Fibroblast of lung (primary cell): ENCODE data around the gene POLN.

Experiments used
- EZH2 ChIP-seq: IDR thresholded peaks from 2 replicates; pipeline ENCODE4 v1.5.1; 2012; ENCODE audit warnings: low read length, control low read depth, mild to moderate bottlenecking; ENCODE audit errors: missing control alignments
- TF ChIP-seq, protein P1 (sequence below), 2 donors: IDR thresholded peaks in 1 of 2; conservative IDR thresholded peaks in 1 of 2; 1 replicate in 1 of 2; 2 replicates in 1 of 2; pipeline ENCODE4 v1.5.1; 2011 to 2012; ENCODE audit warnings: low read length in 2 of 2, control low read depth in 1 of 2, inconsistent platforms in 1 of 2, low read depth in 1 of 2, mild to moderate bottlenecking in 1 of 2

- TF ChIP-seq, protein P1, sequence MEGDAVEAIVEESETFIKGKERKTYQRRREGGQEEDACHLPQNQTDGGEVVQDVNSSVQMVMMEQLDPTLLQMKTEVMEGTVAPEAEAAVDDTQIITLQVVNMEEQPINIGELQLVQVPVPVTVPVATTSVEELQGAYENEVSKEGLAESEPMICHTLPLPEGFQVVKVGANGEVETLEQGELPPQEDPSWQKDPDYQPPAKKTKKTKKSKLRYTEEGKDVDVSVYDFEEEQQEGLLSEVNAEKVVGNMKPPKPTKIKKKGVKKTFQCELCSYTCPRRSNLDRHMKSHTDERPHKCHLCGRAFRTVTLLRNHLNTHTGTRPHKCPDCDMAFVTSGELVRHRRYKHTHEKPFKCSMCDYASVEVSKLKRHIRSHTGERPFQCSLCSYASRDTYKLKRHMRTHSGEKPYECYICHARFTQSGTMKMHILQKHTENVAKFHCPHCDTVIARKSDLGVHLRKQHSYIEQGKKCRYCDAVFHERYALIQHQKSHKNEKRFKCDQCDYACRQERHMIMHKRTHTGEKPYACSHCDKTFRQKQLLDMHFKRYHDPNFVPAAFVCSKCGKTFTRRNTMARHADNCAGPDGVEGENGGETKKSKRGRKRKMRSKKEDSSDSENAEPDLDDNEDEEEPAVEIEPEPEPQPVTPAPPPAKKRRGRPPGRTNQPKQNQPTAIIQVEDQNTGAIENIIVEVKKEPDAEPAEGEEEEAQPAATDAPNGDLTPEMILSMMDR (conservative IDR thresholded peaks at IDR 0.05 in 1 of 2, IDR thresholded peaks at IDR 0.05 in 1 of 2; ENCODE audit: low read depth in 1 of 2, low read length in 2 of 2) = no peak
- no peak for TF ChIP-seq EZH2
Observed at GRCh38 chr4:2286904-2287593, 45.1 kb upstream of the POLN start.
